OCI-LY7 (cell line): ENCODE data around the gene DPYD. TPM values are rescaled to one million over a fixed set of nuclear protein-coding genes. Genes with fewer than 3 reads are reported as not detected.

Experiments used
- BruUV-seq: library from RNA; stranded (reverse); fragments of 400-500 nt; replicated peaks from 2 replicates; lab custom pipeline; 2021; lab: Mats Ljungman, UMichigan
- CTCF ChIA-PET: fragments of 300-600 bp; sonication (Branson Sonifier 250); formaldehyde crosslinking; loops from one replicate; lab custom pipeline; 2022; ENCODE audit warnings: antibody characterized with exemption; ENCODE audit not compliant: unreplicated experiment; lab: Charles Lee
- POLR2A ChIA-PET: fragments of 300-600 bp; sonication (Branson Sonifier 250); formaldehyde crosslinking; loops from one replicate; lab custom pipeline; 2022; ENCODE audit warnings: antibody characterized with exemption; lab: Charles Lee
- DNase-seq: peaks from one replicate; pipeline ENCODE4 v3.0.0-alpha.2; 2015; ENCODE audit warnings: low spot score
- H2AFZ ChIP-seq: fragments of 200-600 bp; sonication (generic), shearing (Covaris generic); 2 replicates; pipeline ENCODE4 v1.6.1; 2014; ENCODE audit warnings: mild to moderate bottlenecking, antibody characterized with exemption, low read length, moderate library complexity
- H3K27ac ChIP-seq: fragments of 200-600 bp; sonication (generic); 2 replicates; pipeline ENCODE4 v1.5.1; 2014; ENCODE audit warnings: mixed run types, low read depth, mild to moderate bottlenecking, moderate library complexity, low read length, inconsistent platforms; ENCODE audit not compliant: poor library complexity, severe bottlenecking
- H3K36me3 ChIP-seq: fragments of 200-600 bp; sonication (generic); 2 replicates; pipeline ENCODE4 v1.6.1; 2014; ENCODE audit warnings: mild to moderate bottlenecking, antibody characterized with exemption, low read length, moderate library complexity, mixed read lengths; ENCODE audit not compliant: insufficient read depth
- H3K4me1 ChIP-seq: fragments of 200-600 bp; sonication (generic); 2 replicates; pipeline ENCODE4 v1.5.1; 2014; ENCODE audit warnings: mild to moderate bottlenecking, low read length; ENCODE audit not compliant: insufficient read depth, poor library complexity, severe bottlenecking
- H3K4me2 ChIP-seq: fragments of 200-600 bp; sonication (generic); 2 replicates; pipeline ENCODE4 v1.6.1; 2014; ENCODE audit warnings: mild to moderate bottlenecking, low read length
- H3K4me3 ChIP-seq: fragments of 200-600 bp; sonication (generic); 2 replicates; pipeline ENCODE4 v1.5.1; 2014; ENCODE audit warnings: mild to moderate bottlenecking, low read depth, low read length; ENCODE audit not compliant: poor library complexity, severe bottlenecking
- H3K79me2 ChIP-seq: fragments of 200-600 bp; sonication (generic); 2 replicates; pipeline ENCODE4 v1.6.1; 2016; ENCODE audit warnings: low read depth, mild to moderate bottlenecking, low read length, moderate library complexity, mixed read lengths; ENCODE audit not compliant: insufficient read depth
- H3K9me2 ChIP-seq: fragments of 200-600 bp; sonication (generic); 2 replicates; pipeline ENCODE4 v1.6.1; 2016; ENCODE audit warnings: mild to moderate bottlenecking, low read length, mixed read lengths; ENCODE audit not compliant: insufficient read depth
- H3K9me3 ChIP-seq: fragments of 200-600 bp; sonication (generic); 2 replicates; pipeline ENCODE4 v1.6.1; 2014; ENCODE audit warnings: mild to moderate bottlenecking, mixed run types, low read length, mixed read lengths
- H4K20me1 ChIP-seq: fragments of 200-600 bp; sonication (generic); 2 replicates; pipeline ENCODE4 v1.6.1; 2014; ENCODE audit warnings: mild to moderate bottlenecking, antibody characterized with exemption, low read length, moderate library complexity, mixed read lengths; ENCODE audit not compliant: insufficient read depth
- EZH2phosphoT487 ChIP-seq: fragments of 200-600 bp; sonication (generic); IDR thresholded peaks from 2 replicates; pipeline ENCODE4 v1.6.1; 2018; ENCODE audit warnings: low read depth, borderline replicate concordance, mild to moderate bottlenecking, mixed run types, antibody characterized with exemption, low read length, moderate library complexity, mixed read lengths
- intact Hi-C: fragments of 100-400 bp; cut with micrococcal nuclease; formaldehyde crosslinking; loops from one replicate; pipeline ENCODE4 v1.10.0; 2022; ENCODE audit not compliant: unreplicated experiment
- total RNA-seq, 2 experiments: library from RNA; depleted of rRNA in 1 of 2; stranded (reverse); fragments of >200 nt in 1 of 2; shearing (Covaris generic) in 1 of 2; gene quantifications; 2 replicates each; pipeline ENCODE4 v1.2.3, GENCODE V29; 2014 to 2022
- TF ChIP-seq, protein P1 (sequence below): fragments of 200-600 bp; sonication (generic); conservative IDR thresholded peaks from 2 replicates; pipeline ENCODE4 v1.5.1; 2014; ENCODE audit warnings: mild to moderate bottlenecking, antibody characterized with exemption, low read length, moderate library complexity, mixed read lengths

Gene DPYD
- total RNA-seq, 2 experiments from 2014 or later: 5.5 to 13.4 TPM

GRCh38 chr1:97608272-97608671 is 312.6 kb downstream of the DPYD start:
- no peak for TF ChIP-seq EZH2phosphoT487
- TF ChIP-seq, protein P1, sequence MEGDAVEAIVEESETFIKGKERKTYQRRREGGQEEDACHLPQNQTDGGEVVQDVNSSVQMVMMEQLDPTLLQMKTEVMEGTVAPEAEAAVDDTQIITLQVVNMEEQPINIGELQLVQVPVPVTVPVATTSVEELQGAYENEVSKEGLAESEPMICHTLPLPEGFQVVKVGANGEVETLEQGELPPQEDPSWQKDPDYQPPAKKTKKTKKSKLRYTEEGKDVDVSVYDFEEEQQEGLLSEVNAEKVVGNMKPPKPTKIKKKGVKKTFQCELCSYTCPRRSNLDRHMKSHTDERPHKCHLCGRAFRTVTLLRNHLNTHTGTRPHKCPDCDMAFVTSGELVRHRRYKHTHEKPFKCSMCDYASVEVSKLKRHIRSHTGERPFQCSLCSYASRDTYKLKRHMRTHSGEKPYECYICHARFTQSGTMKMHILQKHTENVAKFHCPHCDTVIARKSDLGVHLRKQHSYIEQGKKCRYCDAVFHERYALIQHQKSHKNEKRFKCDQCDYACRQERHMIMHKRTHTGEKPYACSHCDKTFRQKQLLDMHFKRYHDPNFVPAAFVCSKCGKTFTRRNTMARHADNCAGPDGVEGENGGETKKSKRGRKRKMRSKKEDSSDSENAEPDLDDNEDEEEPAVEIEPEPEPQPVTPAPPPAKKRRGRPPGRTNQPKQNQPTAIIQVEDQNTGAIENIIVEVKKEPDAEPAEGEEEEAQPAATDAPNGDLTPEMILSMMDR: no peak
- Histone ChIP-seq H2AFZ (no peak overlapping the region), H3K9me3 (no peaks in the 10 kb centered on the region), H3K4me2 (no peak overlapping the region), H3K9me2 (no peaks in the 10 kb centered on the region), H3K4me3 (no peak overlapping the region), H3K4me1 (no peaks in the 10 kb centered on the region), H3K79me2 (no peaks in the 10 kb centered on the region), H3K36me3 (no peaks in the 10 kb centered on the region), H4K20me1 (no peaks in the 10 kb centered on the region), H3K27ac (no peak overlapping the region)
- POLR2A ChIA-PET: no interaction called here
- CTCF ChIA-PET: no interaction called here
- intact Hi-C loops: no loop called here
- no peak for DNase-seq
- no TSS peak for BruUV-seq

- Histone ChIP-seq H2AFZ (no peak overlapping the region), H3K4me1 (no peaks in the 10 kb centered on the region), H3K36me3 (no peaks in the 10 kb centered on the region), H3K4me2 (no peak overlapping the region), H3K9me3 (no peaks in the 10 kb centered on the region), H3K9me2 (no peaks in the 10 kb centered on the region), H3K27ac (no peak overlapping the region), H3K4me3 (no peak overlapping the region), H4K20me1 (no peaks in the 10 kb centered on the region), H3K79me2 (no peaks in the 10 kb centered on the region)
- CTCF ChIA-PET: no interaction called here
- POLR2A ChIA-PET: interaction anchor here (0.6 to 0.7 kb wide), 2 partner anchors 352 to 1746 kb away, joined by 3 read pairs; no protein-coding TSS in a partner anchor
- no TSS peak for BruUV-seq
- TF ChIP-seq EZH2phosphoT487: no peak
- TF ChIP-seq, protein P1: no peak
- intact Hi-C loops: no loop called here
- DNase-seq: no peak
These were observed 317.1 kb downstream of the DPYD start for GRCh38 chr1:97603776-97604175.

GRCh38 chr1:97603218-97603617 is 317.6 kb downstream of the DPYD start:
- DNase-seq: no peak
- Histone ChIP-seq H3K4me2 (no peak overlapping the region), H3K79me2 (no peaks in the 10 kb centered on the region), H2AFZ (no peak overlapping the region), H3K9me2 (no peaks in the 10 kb centered on the region), H3K27ac (no peak overlapping the region), H3K9me3 (no peaks in the 10 kb centered on the region), H3K4me3 (no peak overlapping the region), H3K36me3 (no peaks in the 10 kb centered on the region), H4K20me1 (no peaks in the 10 kb centered on the region), H3K4me1 (no peaks in the 10 kb centered on the region)
- intact Hi-C loops: no loop called here
- BruUV-seq: no TSS peak
- ChIA-PET POLR2A (interaction anchor here (0.7 kb wide), 1 partner anchor 1745 kb away, joined by 3 read pairs; no protein-coding TSS in a partner anchor), CTCF (no interaction called here)
- TF ChIP-seq, protein P1: no peak
- TF ChIP-seq EZH2phosphoT487: no peak
